GM19455 (cell line): ENCODE results near the gene HCRTR2.

ENCODE experiments used
- ATAC-seq: cut with Tn5 transposase; IDR thresholded peaks from one replicate; pipeline ENCODE4 v1.9.1; 2021; ENCODE audit not compliant: unreplicated experiment

Gene HCRTR2

GRCh38 chr6:55319961-55320695 lies 145.8 kb downstream of the HCRTR2 start:
- ATAC-seq, result no peak

DNA sequence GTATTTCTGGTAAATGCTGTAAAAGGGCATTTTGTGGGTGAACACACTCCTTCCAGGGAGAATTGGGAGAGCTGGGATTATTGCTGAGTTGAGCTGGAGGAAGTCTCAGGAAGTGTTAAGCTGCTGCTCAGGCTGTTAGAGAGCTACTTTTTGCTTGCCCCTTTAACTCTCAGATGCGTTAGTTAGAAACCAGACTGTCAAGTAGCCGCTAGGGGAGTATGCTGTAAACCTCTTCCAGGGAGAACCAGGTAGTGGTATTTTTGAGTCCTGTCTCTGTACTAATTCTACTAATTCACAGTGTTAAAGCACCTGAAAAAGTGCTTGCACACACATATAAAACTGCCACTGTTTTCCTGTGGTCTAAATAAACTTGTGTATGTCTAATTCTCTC lies 146.4 kb downstream of the HCRTR2 start:
- no peak for ATAC-seq

- ATAC-seq, result no peak
Measured at GRCh38 chr6:55327169-55327568, 152.9 kb downstream of the HCRTR2 start, which contains the start of gene GFRAL. Gene GFRAL, plus strand, starts transcription at chr6:55327469. Its CDS starts 86 bp downstream, at chr6:55327555.
